OCI-LY3 (cell line): Measurements from ENCODE around the gene ARMC12.

Source experiments
- EZH2phosphoT487 ChIP-seq: fragments of 200-600 bp; shearing (Covaris generic); IDR thresholded peaks from 2 replicates; pipeline ENCODE4 v1.6.1; 2018; ENCODE audit warnings: antibody characterized with exemption, mixed run types, low read depth
- TF ChIP-seq, protein P1 (sequence below): fragments of 200-600, 300-600 bp; sonication (generic); IDR thresholded peaks from 2 replicates; pipeline ENCODE4 v1.5.1; 2014; ENCODE audit warnings: antibody characterized with exemption, low read length, low read depth

DNA sequence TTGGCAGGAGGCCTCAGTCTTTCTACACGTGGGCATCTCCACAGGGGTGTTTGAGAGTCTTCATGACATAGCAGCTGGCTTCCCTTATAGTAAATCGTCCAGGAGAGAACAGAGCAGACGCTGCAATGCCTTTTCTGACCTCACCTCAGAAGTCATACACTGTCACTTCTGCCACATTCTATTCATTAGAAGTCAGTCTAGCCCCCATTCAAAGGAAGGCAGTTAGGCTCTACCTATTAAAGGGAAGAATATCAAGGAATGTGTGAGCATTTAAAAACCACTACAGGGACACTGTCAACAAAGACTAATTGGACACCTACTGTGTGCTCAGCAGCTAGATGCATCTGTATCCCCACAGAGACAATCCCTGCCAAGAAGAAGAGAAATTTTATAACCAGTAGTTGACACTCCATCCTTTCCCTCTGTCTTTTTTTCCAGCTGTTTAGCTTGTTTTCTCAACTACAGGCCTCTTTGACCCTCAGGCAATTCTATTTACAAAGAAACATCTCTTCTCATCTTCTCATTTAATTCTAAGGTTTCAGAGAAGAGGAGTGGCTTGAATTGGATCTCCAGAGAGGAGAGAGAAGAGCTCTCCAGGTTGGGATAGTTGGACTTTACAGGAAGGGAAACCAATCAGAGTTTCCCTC lies 18.6 kb downstream of the ARMC12 start:
- TF ChIP-seq, protein P1, sequence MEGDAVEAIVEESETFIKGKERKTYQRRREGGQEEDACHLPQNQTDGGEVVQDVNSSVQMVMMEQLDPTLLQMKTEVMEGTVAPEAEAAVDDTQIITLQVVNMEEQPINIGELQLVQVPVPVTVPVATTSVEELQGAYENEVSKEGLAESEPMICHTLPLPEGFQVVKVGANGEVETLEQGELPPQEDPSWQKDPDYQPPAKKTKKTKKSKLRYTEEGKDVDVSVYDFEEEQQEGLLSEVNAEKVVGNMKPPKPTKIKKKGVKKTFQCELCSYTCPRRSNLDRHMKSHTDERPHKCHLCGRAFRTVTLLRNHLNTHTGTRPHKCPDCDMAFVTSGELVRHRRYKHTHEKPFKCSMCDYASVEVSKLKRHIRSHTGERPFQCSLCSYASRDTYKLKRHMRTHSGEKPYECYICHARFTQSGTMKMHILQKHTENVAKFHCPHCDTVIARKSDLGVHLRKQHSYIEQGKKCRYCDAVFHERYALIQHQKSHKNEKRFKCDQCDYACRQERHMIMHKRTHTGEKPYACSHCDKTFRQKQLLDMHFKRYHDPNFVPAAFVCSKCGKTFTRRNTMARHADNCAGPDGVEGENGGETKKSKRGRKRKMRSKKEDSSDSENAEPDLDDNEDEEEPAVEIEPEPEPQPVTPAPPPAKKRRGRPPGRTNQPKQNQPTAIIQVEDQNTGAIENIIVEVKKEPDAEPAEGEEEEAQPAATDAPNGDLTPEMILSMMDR = no peak
- no peak for TF ChIP-seq EZH2phosphoT487
